DOHH2 (cell line): Measurements from ENCODE around the gene MYBPC2.

Source experiments
- CTCF ChIP-seq: fragments of 200-600 bp; sonication (generic); IDR thresholded peaks from one replicate; pipeline ENCODE4 v1.5.1; 2014; ENCODE audit warnings: antibody characterized with exemption, mild to moderate bottlenecking, low read depth, low read length; ENCODE audit not compliant: poor library complexity, severe bottlenecking
- EZH2phosphoT487 ChIP-seq: fragments of 200-600 bp; sonication (generic); IDR thresholded peaks from 2 replicates; pipeline ENCODE4 v1.6.1; 2017; ENCODE audit warnings: borderline replicate concordance, mild to moderate bottlenecking, antibody characterized with exemption, low read length, moderate library complexity, mixed read lengths

DNA sequence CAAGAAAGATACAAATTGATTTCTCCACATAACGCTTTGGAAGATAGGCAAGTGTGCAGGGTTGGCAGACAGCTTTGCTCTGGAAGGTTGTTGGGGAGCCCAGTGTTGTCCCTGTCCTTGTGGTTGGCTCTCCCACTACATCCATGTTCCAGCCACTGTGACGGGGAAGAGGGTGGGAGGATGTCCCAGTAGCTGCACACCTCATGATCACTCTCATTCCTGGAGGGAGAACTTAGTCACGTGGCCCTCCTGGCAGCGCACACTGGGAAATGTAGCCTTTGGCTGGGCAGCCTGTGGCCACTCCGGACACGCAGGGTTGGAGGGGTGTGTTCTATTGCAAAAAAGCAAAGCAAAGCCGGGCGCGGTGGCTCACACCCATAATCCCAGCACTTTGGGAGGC, 38.7 kb upstream of the MYBPC2 start:
- TF ChIP-seq CTCF (no peak), EZH2phosphoT487 (no peak)
